ENCODE data around the gene OR10V1. TPM values are rescaled to one million over a fixed set of nuclear protein-coding genes. Genes with fewer than 3 reads are reported as not detected.

Gene OR10V1
- total and polyA plus RNA-seq, 9 of the 15 experiments (the other 6 are each of a cell fraction or from before 2014, with no cell fraction given): not detected

- TF ChIP-seq ARID4B (CRISPR knock-in tag; IDR thresholded peaks at IDR 0.05): peak; percentile 36; the same call in 1 of the 2 replicates
- peak; percentile 50 for TF ChIP-seq RNF2 (IDR thresholded peaks at IDR 0.05)
- TF ChIP-seq JUND (IDR thresholded peaks at IDR 0.05; ENCODE audit: borderline replicate concordance, low read depth, low read length): peak; percentile 45; the same call in 1 of the 2 replicates
- peak; percentile 55; the same call in 1 of the 3 replicates for TF ChIP-seq JUND (tag; IDR thresholded peaks at IDR 0.05; ENCODE audit: borderline replicate concordance, low read depth, low read length)
- no peak; the same call in 1 of the 2 replicates for TF ChIP-seq DPF2 (IDR thresholded peaks at IDR 0.05)
- peak; percentile 57; the same call in 1 of the 2 replicates for TF ChIP-seq ELF2 (CRISPR knock-in tag; IDR thresholded peaks at IDR 0.05)
- TF ChIP-seq NFIC (IDR thresholded peaks at IDR 0.05): peak; percentile 67
- peak; percentile 93 for TF ChIP-seq MYNN (IDR thresholded peaks at IDR 0.05)
- no peak for TF ChIP-seq MYNN (CRISPR knock-in tag; IDR thresholded peaks at IDR 0.05)
- peak; percentile 100 for TF ChIP-seq ZBTB5 (IDR thresholded peaks at IDR 0.05)
- TF ChIP-seq GATAD2B (IDR thresholded peaks at IDR 0.05; ENCODE audit: borderline replicate concordance): peak; percentile 80
- TF ChIP-seq HIVEP1 (CRISPR knock-in tag; IDR thresholded peaks at IDR 0.05): 0 out of 2 replicates have a peak, but pooled peaks have one; percentile 60
- TF ChIP-seq PHB (CRISPR knock-in tag; IDR thresholded peaks at IDR 0.05): no peak
- no peak for TF ChIP-seq ZNF224 (CRISPR knock-in tag; IDR thresholded peaks at IDR 0.05)
- peak; percentile 22; the same call in 1 of the 2 replicates for TF ChIP-seq FOXM1 (IDR thresholded peaks at IDR 0.05; ENCODE audit: low read depth)
- TF ChIP-seq FOXM1 (CRISPR knock-in tag; IDR thresholded peaks at IDR 0.05; ENCODE audit: low read depth): no peak
- TF ChIP-seq BCLAF1 (IDR thresholded peaks at IDR 0.05; ENCODE audit: borderline replicate concordance in 1 of 2, control insufficient read depth in 1 of 2, low read depth in 2 of 2, low read length in 1 of 2): no peak
- no peak for TF ChIP-seq NR3C1 (CRISPR knock-in tag; IDR thresholded peaks at IDR 0.05)
- no peak for TF ChIP-seq SP2 (IDR thresholded peaks at IDR 0.05; ENCODE audit: extremely low read depth, low read depth, low read length, poor library complexity, severe bottlenecking)
Observed at GRCh38 chr11:59753650-59754493, 40.2 kb upstream of the OR10V1 start (continued).
